ENCODE results near the gene RAB8B. TPM values are rescaled to one million over a fixed set of nuclear protein-coding genes. Genes with fewer than 3 reads are reported as not detected.

The RAB8B gene
- polyA plus RNA-seq, 1 donor from 2014 or later = 87.1 TPM

DNA sequence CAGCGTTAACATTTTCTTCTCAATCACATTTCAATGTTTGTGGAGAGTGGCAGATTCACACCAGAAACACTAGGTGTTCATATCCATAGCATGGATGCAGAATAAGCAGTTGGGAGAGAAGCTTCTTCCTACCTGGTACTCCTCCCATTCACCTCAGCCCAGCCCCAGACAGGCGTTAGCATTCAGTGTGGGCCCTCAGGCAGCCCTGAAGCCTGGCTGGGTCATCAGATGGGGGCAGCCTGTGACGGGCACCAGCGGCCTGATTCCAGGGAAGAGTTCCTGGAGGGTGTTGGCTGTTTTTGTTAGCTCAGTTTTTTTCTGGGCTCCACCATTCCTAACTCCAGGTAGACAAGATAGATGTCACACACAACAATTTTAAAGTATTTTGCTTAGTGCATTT is 119.1 kb downstream of the RAB8B start:
- Histone ChIP-seq H3K27me3 (ENCODE audit: insufficient read depth, low read depth, low read length) (no peaks in the 10 kb centered on the region), H4K20me1 (ENCODE audit: insufficient read depth) (no peaks in the 10 kb centered on the region), H3F3A (ENCODE audit: insufficient read depth, low read length, poor library complexity, severe bottlenecking) (no peaks in the 10 kb centered on the region), H3K79me2 (replicated peaks; ENCODE audit: insufficient read depth, low read length) (no peaks in the 10 kb centered on the region), H3K36me3 (ENCODE audit: insufficient read depth, low read length) (peaks cover under 1% of the 10 kb centered on the region), H3K9me3 (ENCODE audit: low read length) (no peaks in the 10 kb centered on the region), H3K9me2 (ENCODE audit: insufficient read depth, low read length) (no peaks in the 10 kb centered on the region), H3K27ac (ENCODE audit: low read length) (no peak overlapping the region), H3K9ac (ENCODE audit: low read length) (no peak overlapping the region), H2AFZ (ENCODE audit: low read depth, low read length) (no peak overlapping the region), H3K4me2 (ENCODE audit: low read length) (no peak overlapping the region), H3K4me3 (ENCODE audit: low read length) (no peak overlapping the region)
- TF ChIP-seq RAD21 (conservative IDR thresholded peaks at IDR 0.05) = no peak
- TF ChIP-seq TAF1 (IDR thresholded peaks at IDR 0.05; ENCODE audit: low read depth) = no peak
- no peak for TF ChIP-seq EP300 (conservative IDR thresholded peaks at IDR 0.05; ENCODE audit: poor library complexity, severe bottlenecking)
- no peak for TF ChIP-seq MXI1 (conservative IDR thresholded peaks at IDR 0.05; ENCODE audit: poor library complexity, severe bottlenecking)
- TF ChIP-seq, protein P1, sequence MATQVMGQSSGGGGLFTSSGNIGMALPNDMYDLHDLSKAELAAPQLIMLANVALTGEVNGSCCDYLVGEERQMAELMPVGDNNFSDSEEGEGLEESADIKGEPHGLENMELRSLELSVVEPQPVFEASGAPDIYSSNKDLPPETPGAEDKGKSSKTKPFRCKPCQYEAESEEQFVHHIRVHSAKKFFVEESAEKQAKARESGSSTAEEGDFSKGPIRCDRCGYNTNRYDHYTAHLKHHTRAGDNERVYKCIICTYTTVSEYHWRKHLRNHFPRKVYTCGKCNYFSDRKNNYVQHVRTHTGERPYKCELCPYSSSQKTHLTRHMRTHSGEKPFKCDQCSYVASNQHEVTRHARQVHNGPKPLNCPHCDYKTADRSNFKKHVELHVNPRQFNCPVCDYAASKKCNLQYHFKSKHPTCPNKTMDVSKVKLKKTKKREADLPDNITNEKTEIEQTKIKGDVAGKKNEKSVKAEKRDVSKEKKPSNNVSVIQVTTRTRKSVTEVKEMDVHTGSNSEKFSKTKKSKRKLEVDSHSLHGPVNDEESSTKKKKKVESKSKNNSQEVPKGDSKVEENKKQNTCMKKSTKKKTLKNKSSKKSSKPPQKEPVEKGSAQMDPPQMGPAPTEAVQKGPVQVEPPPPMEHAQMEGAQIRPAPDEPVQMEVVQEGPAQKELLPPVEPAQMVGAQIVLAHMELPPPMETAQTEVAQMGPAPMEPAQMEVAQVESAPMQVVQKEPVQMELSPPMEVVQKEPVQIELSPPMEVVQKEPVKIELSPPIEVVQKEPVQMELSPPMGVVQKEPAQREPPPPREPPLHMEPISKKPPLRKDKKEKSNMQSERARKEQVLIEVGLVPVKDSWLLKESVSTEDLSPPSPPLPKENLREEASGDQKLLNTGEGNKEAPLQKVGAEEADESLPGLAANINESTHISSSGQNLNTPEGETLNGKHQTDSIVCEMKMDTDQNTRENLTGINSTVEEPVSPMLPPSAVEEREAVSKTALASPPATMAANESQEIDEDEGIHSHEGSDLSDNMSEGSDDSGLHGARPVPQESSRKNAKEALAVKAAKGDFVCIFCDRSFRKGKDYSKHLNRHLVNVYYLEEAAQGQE (IDR thresholded peaks at IDR 0.05; ENCODE audit: borderline replicate concordance) = no peak
- no peak for TF ChIP-seq POLR2AphosphoS5 (IDR thresholded peaks at IDR 0.05)
- no peak for TF ChIP-seq EZH2 (IDR thresholded peaks at IDR 0.05; ENCODE audit: borderline replicate concordance, insufficient read depth, low read length, poor library complexity, severe bottlenecking)
- TF ChIP-seq, protein P2, sequence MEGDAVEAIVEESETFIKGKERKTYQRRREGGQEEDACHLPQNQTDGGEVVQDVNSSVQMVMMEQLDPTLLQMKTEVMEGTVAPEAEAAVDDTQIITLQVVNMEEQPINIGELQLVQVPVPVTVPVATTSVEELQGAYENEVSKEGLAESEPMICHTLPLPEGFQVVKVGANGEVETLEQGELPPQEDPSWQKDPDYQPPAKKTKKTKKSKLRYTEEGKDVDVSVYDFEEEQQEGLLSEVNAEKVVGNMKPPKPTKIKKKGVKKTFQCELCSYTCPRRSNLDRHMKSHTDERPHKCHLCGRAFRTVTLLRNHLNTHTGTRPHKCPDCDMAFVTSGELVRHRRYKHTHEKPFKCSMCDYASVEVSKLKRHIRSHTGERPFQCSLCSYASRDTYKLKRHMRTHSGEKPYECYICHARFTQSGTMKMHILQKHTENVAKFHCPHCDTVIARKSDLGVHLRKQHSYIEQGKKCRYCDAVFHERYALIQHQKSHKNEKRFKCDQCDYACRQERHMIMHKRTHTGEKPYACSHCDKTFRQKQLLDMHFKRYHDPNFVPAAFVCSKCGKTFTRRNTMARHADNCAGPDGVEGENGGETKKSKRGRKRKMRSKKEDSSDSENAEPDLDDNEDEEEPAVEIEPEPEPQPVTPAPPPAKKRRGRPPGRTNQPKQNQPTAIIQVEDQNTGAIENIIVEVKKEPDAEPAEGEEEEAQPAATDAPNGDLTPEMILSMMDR (IDR thresholded peaks at IDR 0.05; ENCODE audit: poor library complexity, severe bottlenecking) = no peak
- TF ChIP-seq SMC3 (conservative IDR thresholded peaks at IDR 0.05; ENCODE audit: poor library complexity) = no peak

- no peak overlapping the region for H3K9ac ChIP-seq (ENCODE audit: low read length)
- H3K9me2 ChIP-seq (ENCODE audit: insufficient read depth, low read length) = no peaks in the 10 kb centered on the region
- H3K4me2 ChIP-seq (ENCODE audit: low read length) = no peak overlapping the region
- H3K36me3 ChIP-seq (ENCODE audit: insufficient read depth, low read length) = no peaks in the 10 kb centered on the region
- no peaks in the 10 kb centered on the region for H3K79me2 ChIP-seq (replicated peaks; ENCODE audit: insufficient read depth, low read length)
- H3K9me3 ChIP-seq (ENCODE audit: low read length) = no peaks in the 10 kb centered on the region
- H3K27ac ChIP-seq (ENCODE audit: low read length) = no peak overlapping the region
- no peaks in the 10 kb centered on the region for H4K20me1 ChIP-seq (ENCODE audit: insufficient read depth)
- H3K27me3 ChIP-seq (ENCODE audit: insufficient read depth, low read depth, low read length) = no peaks in the 10 kb centered on the region
- H3F3A ChIP-seq (ENCODE audit: insufficient read depth, low read length, poor library complexity, severe bottlenecking) = no peaks in the 10 kb centered on the region
- no peak overlapping the region for H2AFZ ChIP-seq (ENCODE audit: low read depth, low read length)
- TF ChIP-seq SMC3 (conservative IDR thresholded peaks at IDR 0.05; ENCODE audit: poor library complexity) (no peak), EP300 (conservative IDR thresholded peaks at IDR 0.05; ENCODE audit: poor library complexity, severe bottlenecking) (no peak), MXI1 (conservative IDR thresholded peaks at IDR 0.05; ENCODE audit: poor library complexity, severe bottlenecking) (no peak), RAD21 (conservative IDR thresholded peaks at IDR 0.05) (no peak), POLR2AphosphoS5 (IDR thresholded peaks at IDR 0.05) (no peak), TAF1 (IDR thresholded peaks at IDR 0.05; ENCODE audit: low read depth) (no peak), EZH2 (IDR thresholded peaks at IDR 0.05; ENCODE audit: borderline replicate concordance, insufficient read depth, low read length, poor library complexity, severe bottlenecking) (no peak)
- TF ChIP-seq, protein P1 (IDR thresholded peaks at IDR 0.05; ENCODE audit: borderline replicate concordance) = no peak
- TF ChIP-seq, protein P2 (IDR thresholded peaks at IDR 0.05; ENCODE audit: poor library complexity, severe bottlenecking) = no peak
- no peak overlapping the region for H3K4me3 ChIP-seq (ENCODE audit: low read length)
These were observed 119.5 kb downstream of the RAB8B start for GRCh38 chr15:63308947-63309346.

All from neural cell (in vitro differentiated cells).